ENCODE data around the gene NADK2. TPM values are rescaled to one million over a fixed set of nuclear protein-coding genes. Genes with fewer than 3 reads are reported as not detected.
A peak's percentile ranks its signal among the peaks of the same experiment; 100 is the strongest.

The NADK2 gene
- total and polyA plus RNA-seq, 9 of the 15 experiments (the other 6 are each of a cell fraction or from before 2014, with no cell fraction given) = 10.6 to 41.0 (median 24.0) TPM

DNA sequence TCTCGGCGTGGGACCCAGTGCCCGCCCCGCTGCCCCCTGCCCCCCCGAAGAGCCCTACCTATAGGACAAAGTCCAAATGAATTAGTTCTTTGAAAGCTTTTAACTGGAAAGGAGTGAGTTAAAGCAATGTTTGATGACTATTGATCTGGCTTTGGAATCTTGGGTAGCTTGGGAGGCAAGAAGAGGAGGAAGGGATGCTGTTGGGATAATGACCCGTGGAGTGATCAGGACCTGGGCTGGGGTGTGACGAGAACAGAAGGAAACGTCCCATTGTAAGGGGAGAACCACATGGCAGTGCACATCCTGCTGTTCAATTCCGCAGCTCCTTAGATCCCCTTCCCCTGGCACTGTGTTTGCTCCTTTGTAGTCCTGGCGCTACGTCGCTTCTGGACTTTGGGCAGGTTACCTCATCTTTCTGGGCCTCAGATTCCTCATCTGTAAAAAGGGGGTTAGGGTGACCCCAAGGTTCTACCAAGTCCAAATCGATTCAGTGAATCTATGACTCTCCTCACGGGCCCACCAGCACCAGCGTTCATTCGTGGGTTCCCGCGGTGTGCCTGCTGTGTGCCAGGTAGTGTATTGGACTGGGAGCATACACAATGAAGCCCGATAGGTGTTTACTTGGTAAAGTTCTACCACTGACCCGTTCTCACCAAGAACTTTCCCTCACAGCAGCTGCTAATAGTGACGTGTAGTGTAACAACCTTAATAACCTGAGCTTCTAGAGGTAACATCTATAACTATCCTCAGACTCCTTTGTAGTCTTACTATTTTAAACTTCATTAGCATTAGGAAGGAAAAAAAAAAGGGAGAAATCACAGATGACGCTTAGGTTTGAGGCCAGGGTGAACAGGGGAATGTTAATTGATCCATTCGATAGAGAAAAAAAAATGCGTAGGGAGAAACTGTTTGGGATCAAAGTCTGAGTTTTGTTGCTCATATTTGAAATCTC lies 1.1 kb upstream of the NADK2 start (continued):
- no peak for TF ChIP-seq RAD21 (CRISPR knock-in tag; conservative IDR thresholded peaks at IDR 0.05 in 1 of 2, IDR thresholded peaks at IDR 0.05 in 1 of 2)
- TF ChIP-seq, protein P1, sequence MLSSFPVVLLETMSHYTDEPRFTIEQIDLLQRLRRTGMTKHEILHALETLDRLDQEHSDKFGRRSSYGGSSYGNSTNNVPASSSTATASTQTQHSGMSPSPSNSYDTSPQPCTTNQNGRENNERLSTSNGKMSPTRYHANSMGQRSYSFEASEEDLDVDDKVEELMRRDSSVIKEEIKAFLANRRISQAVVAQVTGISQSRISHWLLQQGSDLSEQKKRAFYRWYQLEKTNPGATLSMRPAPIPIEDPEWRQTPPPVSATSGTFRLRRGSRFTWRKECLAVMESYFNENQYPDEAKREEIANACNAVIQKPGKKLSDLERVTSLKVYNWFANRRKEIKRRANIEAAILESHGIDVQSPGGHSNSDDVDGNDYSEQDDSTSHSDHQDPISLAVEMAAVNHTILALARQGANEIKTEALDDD (IDR thresholded peaks at IDR 0.05) = no peak
- TF ChIP-seq MXD1 (CRISPR knock-in tag; IDR thresholded peaks at IDR 0.05; ENCODE audit: borderline replicate concordance, poor library complexity, severe bottlenecking) = no peak
- no peak for TF ChIP-seq ETV6 (IDR thresholded peaks at IDR 0.05; ENCODE audit: borderline replicate concordance in 1 of 2, low read depth in 2 of 2, low read length in 1 of 2)
- TF ChIP-seq ETV6 (CRISPR knock-in tag; IDR thresholded peaks at IDR 0.05; ENCODE audit: borderline replicate concordance) = no peak
- no peak for TF ChIP-seq SIN3B (IDR thresholded peaks at IDR 0.05; ENCODE audit: low read depth)
- TF ChIP-seq ZNF695 (CRISPR knock-in tag; IDR thresholded peaks at IDR 0.05) = no peak
- peak; percentile 24; the same call in 1 of the 2 replicates for TF ChIP-seq ZNF175 (CRISPR knock-in tag; IDR thresholded peaks at IDR 0.05; ENCODE audit: low read depth)
- TF ChIP-seq ZNF79 (CRISPR knock-in tag; IDR thresholded peaks at IDR 0.05; ENCODE audit: low read depth) = no peak
- TF ChIP-seq NFXL1 (CRISPR knock-in tag; IDR thresholded peaks at IDR 0.05) = no peak; the same call in 1 of the 2 replicates
- no peak for TF ChIP-seq TFAM (CRISPR knock-in tag; conservative IDR thresholded peaks at IDR 0.05)
- TF ChIP-seq NONO (IDR thresholded peaks at IDR 0.05; ENCODE audit: low read depth in 2 of 2, low read length in 1 of 2) = no peak
- no peak for TF ChIP-seq BDP1 (IDR thresholded peaks at IDR 0.05; ENCODE audit: insufficient read depth, insufficient read length)
- TF ChIP-seq ZBTB26 (CRISPR knock-in tag; IDR thresholded peaks at IDR 0.05) = no peak
- TF ChIP-seq ZNF311 (CRISPR knock-in tag; IDR thresholded peaks at IDR 0.05) = no peak
- TF ChIP-seq DMBX1 (CRISPR knock-in tag; IDR thresholded peaks at IDR 0.05; ENCODE audit: borderline replicate concordance) = no peak
- TF ChIP-seq DDX20 (tag; IDR thresholded peaks at IDR 0.05; ENCODE audit: low read depth) = no peak
- no peak for TF ChIP-seq ZNF133 (CRISPR knock-in tag; IDR thresholded peaks at IDR 0.05)
- peak; percentile 14; the same call in 1 of the 2 replicates for TF ChIP-seq IRF1 (CRISPR knock-in tag; IDR thresholded peaks at IDR 0.05; ENCODE audit: borderline replicate concordance)
- no peak for TF ChIP-seq FOXJ2 (tag; IDR thresholded peaks at IDR 0.05)
- no peak for TF ChIP-seq ZNF212 (CRISPR knock-in tag; IDR thresholded peaks at IDR 0.05)
- no peak for TF ChIP-seq ETV5 (CRISPR knock-in tag; IDR thresholded peaks at IDR 0.05; ENCODE audit: low read depth)
- TF ChIP-seq PHB (CRISPR knock-in tag; IDR thresholded peaks at IDR 0.05) = no peak
- TF ChIP-seq NR3C1 (CRISPR knock-in tag; IDR thresholded peaks at IDR 0.05) = peak; percentile 1; the same call in 1 of the 2 replicates
- no peak for TF ChIP-seq NUFIP1 (IDR thresholded peaks at IDR 0.05; ENCODE audit: partially characterized antibody)

Measured in K562 (cell line).